H1 (cell line): Measurements from ENCODE around the gene ARPC2. TPM values are rescaled to one million over a fixed set of nuclear protein-coding genes. Genes with fewer than 3 reads are reported as not detected.

Source experiments
- CTCF ChIA-PET: fragments of 300-600 bp; sonication (Branson Sonifier 250); formaldehyde crosslinking; loops from one replicate; lab custom pipeline; 2021; ENCODE audit not compliant: partially characterized antibody; lab: Charles Lee
- POLR2A ChIA-PET: fragments of 300-600 bp; sonication (Branson Sonifier 250); formaldehyde crosslinking; loops from one replicate; lab custom pipeline; 2021; ENCODE audit warnings: inconsistent platforms; ENCODE audit not compliant: partially characterized antibody; lab: Charles Lee
- DNase-seq, 2 experiments: peaks; one replicate each; pipeline versions ENCODE4 v3.0.0 to v3.0.0-alpha.2; 2010 to 2022; ENCODE audit warnings: low spot score in 2 of 2, low read depth in 1 of 2, mixed read lengths in 1 of 2
- FAIRE-seq: peaks from 2 replicates; lab custom pipeline; 2011; peaks lifted over from hg19 to GRCh38; lab: Jason Lieb, UNC
- H2AFZ ChIP-seq: 2 replicates; pipeline ENCODE4 v1.8.1; 2012; ENCODE audit warnings: low read length, inconsistent platforms
- H2AK5ac ChIP-seq: 2 replicates; pipeline ENCODE4 v1.6.1; 2013; ENCODE audit warnings: low read depth, low read length
- H2BK120ac ChIP-seq: replicated peaks from 2 replicates; pipeline ENCODE3; 2013; ENCODE audit warnings: low read depth, low read length, inconsistent platforms
- H2BK12ac ChIP-seq: 2 replicates; pipeline ENCODE4 v1.6.1; 2013; ENCODE audit warnings: low read depth, low read length
- H2BK15ac ChIP-seq: 2 replicates; pipeline ENCODE4 v1.6.1; 2013; ENCODE audit warnings: low read length
- H2BK20ac ChIP-seq: 2 replicates; pipeline ENCODE4 v1.6.1; 2013; ENCODE audit warnings: low read length
- H2BK5ac ChIP-seq: 2 replicates; pipeline ENCODE4 v1.6.1; 2013; ENCODE audit warnings: low read depth, low read length
- H3K14ac ChIP-seq: 2 replicates; pipeline ENCODE4 v1.6.1; 2013; ENCODE audit warnings: inconsistent platforms; ENCODE audit not compliant: insufficient read length
- H3K18ac ChIP-seq: 2 replicates; pipeline ENCODE4 v1.6.1; 2013; ENCODE audit warnings: low read length; ENCODE audit errors: extremely low read depth
- H3K23ac ChIP-seq: 2 replicates; pipeline ENCODE4 v1.6.1; 2013; ENCODE audit warnings: inconsistent platforms; ENCODE audit not compliant: insufficient read length
- H3K23me2 ChIP-seq: 2 replicates; pipeline ENCODE4 v1.6.1; 2013; ENCODE audit warnings: low read depth, low read length
- H3K27ac ChIP-seq: 2 replicates; pipeline ENCODE4 v1.6.1; 2011; ENCODE audit warnings: low read depth, low read length, inconsistent platforms
- H3K27me3 ChIP-seq, 4 experiments: replicated peaks in 1 of 4; 1 replicate in 1 of 4; 2 replicates in 3 of 4; pipeline versions ENCODE4 v1.6.1 to v1.8.1; 2011 to 2013; ENCODE audit warnings: low read length in 3 of 4, mild to moderate bottlenecking in 3 of 4, inconsistent platforms in 2 of 4, mixed read lengths in 2 of 4, moderate library complexity in 1 of 4; ENCODE audit not compliant: control insufficient read depth in 3 of 4, insufficient read depth in 3 of 4; ENCODE audit errors: extremely low read depth in 1 of 4
- H3K36me3 ChIP-seq, 4 experiments: 2 replicates each; pipeline versions ENCODE4 v1.6.1 to v1.8.1; 2011 to 2013; ENCODE audit warnings: mild to moderate bottlenecking in 4 of 4, low read length in 3 of 4, moderate library complexity in 2 of 4, control low read depth in 1 of 4, inconsistent platforms in 1 of 4; ENCODE audit not compliant: insufficient read depth in 4 of 4, control insufficient read depth in 2 of 4
- H3K4ac ChIP-seq: replicated peaks from 2 replicates; pipeline ENCODE3; 2013; ENCODE audit warnings: low read length, low read depth, mixed read lengths, inconsistent platforms; ENCODE audit not compliant: insufficient read length
- H3K4me1 ChIP-seq, 4 experiments: replicated peaks in 1 of 4; 1 replicate in 1 of 4; 2 replicates in 3 of 4; pipeline versions ENCODE4 v1.6.1 to v1.8.1; 2011 to 2013; ENCODE audit warnings: low read length in 3 of 4, inconsistent platforms in 2 of 4, mixed read lengths in 1 of 4; ENCODE audit not compliant: insufficient read depth in 4 of 4, control insufficient read depth in 3 of 4
- H3K4me2 ChIP-seq, 2 experiments: 2 replicates each; pipeline versions ENCODE4 v1.6.1 to v1.8.1; 2011 to 2013; ENCODE audit warnings: low read depth in 2 of 2, low read length in 2 of 2, control low read depth in 1 of 2, inconsistent platforms in 1 of 2, mild to moderate bottlenecking in 1 of 2; ENCODE audit not compliant: insufficient read depth in 1 of 2
- H3K4me3 ChIP-seq, 4 experiments: fragments of 200-600, 300-600 bp in 1 of 4; sonication (generic), shearing (Covaris generic), sonication (Bioruptor Twin) in 1 of 4; 2 replicates each; pipeline versions ENCODE4 v1.5.1 to v1.8.1; 2011 to 2016; ENCODE audit warnings: low read length in 4 of 4, low read depth in 3 of 4, control low read depth in 2 of 4, inconsistent platforms in 2 of 4, mild to moderate bottlenecking in 2 of 4, mixed read lengths in 1 of 4, moderate library complexity in 1 of 4; ENCODE audit not compliant: insufficient read depth in 2 of 4; ENCODE audit errors: extremely low read depth in 1 of 4
- H3K56ac ChIP-seq: replicated peaks from 2 replicates; pipeline ENCODE3; 2013; ENCODE audit warnings: low read depth, mild to moderate bottlenecking, mixed read lengths, low read length, inconsistent platforms; ENCODE audit not compliant: insufficient read length
- H3K79me1 ChIP-seq: 2 replicates; pipeline ENCODE4 v1.6.1; 2013; ENCODE audit warnings: low read depth, low read length, control low read depth
- H3K79me2 ChIP-seq, 2 experiments: 2 replicates each; pipeline versions ENCODE4 v1.6.1 to v1.8.1; 2012 to 2013; ENCODE audit warnings: low read length in 2 of 2, mild to moderate bottlenecking in 2 of 2, inconsistent platforms in 1 of 2; ENCODE audit not compliant: insufficient read depth in 2 of 2, control insufficient read depth in 1 of 2
- H3K9ac ChIP-seq, 4 experiments: replicated peaks in 1 of 4; 1 replicate in 1 of 4; 2 replicates in 3 of 4; pipeline versions ENCODE4 v1.6.1 to v1.8.1; 2011 to 2013; ENCODE audit warnings: low read depth in 3 of 4, low read length in 3 of 4, control low read depth in 2 of 4, mild to moderate bottlenecking in 2 of 4, moderate library complexity in 2 of 4, inconsistent platforms in 1 of 4; ENCODE audit errors: extremely low read depth in 1 of 4
- H3K9me3 ChIP-seq, 2 experiments: 2 replicates each; pipeline versions ENCODE4 v1.6.1 to v1.8.1; 2012 to 2013; ENCODE audit warnings: mild to moderate bottlenecking in 2 of 2, moderate library complexity in 2 of 2, control low read depth in 1 of 2, inconsistent platforms in 1 of 2, low read depth in 1 of 2, low read length in 1 of 2, mixed read lengths in 1 of 2; ENCODE audit not compliant: insufficient read depth in 2 of 2
- H4K20me1 ChIP-seq, 2 experiments: replicated peaks in 1 of 2; 2 replicates each; pipeline versions ENCODE3 to v1.8.1; 2011 to 2013; ENCODE audit warnings: inconsistent platforms in 2 of 2, low read length in 2 of 2, mild to moderate bottlenecking in 1 of 2; ENCODE audit not compliant: insufficient read depth in 2 of 2, control insufficient read depth in 1 of 2
- H4K5ac ChIP-seq: 2 replicates; pipeline ENCODE4 v1.6.1; 2013; ENCODE audit warnings: low read length, low read depth, mixed read lengths, inconsistent platforms; ENCODE audit not compliant: insufficient read length
- H4K8ac ChIP-seq: 2 replicates; pipeline ENCODE4 v1.8.0; 2013; ENCODE audit warnings: mild to moderate bottlenecking, moderate library complexity, low read length, inconsistent platforms; ENCODE audit not compliant: insufficient read depth; ENCODE audit errors: extremely low read depth
- H4K91ac ChIP-seq: replicated peaks from 2 replicates; pipeline ENCODE3; 2013; ENCODE audit warnings: low read length, mixed read lengths, inconsistent platforms; ENCODE audit not compliant: insufficient read length
- ASH2L ChIP-seq: fragments of 200-600, 300-600 bp; sonication (generic); IDR thresholded peaks from one replicate; pipeline ENCODE4 v1.7.1; 2017; ENCODE audit warnings: low read length
- BCL11A ChIP-seq, 2 experiments: IDR thresholded peaks; one replicate each; pipeline ENCODE4 v1.6.1; 2011; ENCODE audit warnings: low read depth in 2 of 2, low read length in 2 of 2, mild to moderate bottlenecking in 2 of 2
- CTBP2 ChIP-seq: IDR thresholded peaks from 2 replicates; pipeline ENCODE4 v1.7.0; 2011; ENCODE audit warnings: borderline replicate concordance, mild to moderate bottlenecking, moderate library complexity, mixed read lengths, low read length; ENCODE audit not compliant: insufficient read depth, insufficient read length
- KDM5A ChIP-seq: fragments of 200-600 bp; IDR thresholded peaks from 2 replicates; pipeline ENCODE4 v1.7.1; 2012; ENCODE audit warnings: mild to moderate bottlenecking, low read length, inconsistent platforms, mixed read lengths
- POLR2AphosphoS5 ChIP-seq: IDR thresholded peaks from 2 replicates; pipeline ENCODE4 v1.6.1; 2011; ENCODE audit warnings: low read depth, low read length
- RBBP5 ChIP-seq: IDR thresholded peaks from 2 replicates; pipeline ENCODE4 v1.7.1; 2012; ENCODE audit warnings: low read depth, mild to moderate bottlenecking, inconsistent platforms, low read length, moderate library complexity, borderline replicate concordance
- SIRT6 ChIP-seq: IDR thresholded peaks from one replicate; pipeline ENCODE4 v1.7.1; 2012; ENCODE audit warnings: low read length, inconsistent platforms
- SRF ChIP-seq: IDR thresholded peaks from 2 replicates; pipeline ENCODE4 v1.6.1; 2011; ENCODE audit warnings: mild to moderate bottlenecking, low read depth, low read length, moderate library complexity
- WGBS, 2 experiments: shearing (Covaris generic) in 1 of 2; methylation state at CpG; one replicate each; pipeline versions ENCODE4 v1.1.6 to v1.1.7; 2013 to 2015; ENCODE audit warnings: low lambda C conversion rate in 2 of 2, mixed read lengths in 2 of 2, inconsistent platforms in 1 of 2, low coverage in 1 of 2, missing lambda C conversion rate in 1 of 2; ENCODE audit not compliant: insufficient replicate concordance in 2 of 2, insufficient coverage in 1 of 2, insufficient read length in 1 of 2; ENCODE audit errors: extremely low coverage in 1 of 2, missing lambda C conversion rate in 1 of 2; 5-methylcytosine and 5-hydroxymethylcytosine counted together
- polyA plus RNA-seq, 7 experiments: library from polyadenylated mRNA; depleted of rRNA in 3 of 7; stranded (reverse) in 5 of 7; unstranded in 2 of 7; fragments of >200 nt in 5 of 7; fragments of 200-250 nt in 2 of 7; gene quantifications; 1 replicate in 5 of 7; 2 replicates in 1 of 7; 4 replicates in 1 of 7; pipeline versions ENCODE4 v1.2.1 to v1.2.3, GENCODE V29; 2011 to 2013; ENCODE audit warnings: missing spikeins in 2 of 7, mixed read lengths in 2 of 7
- total RNA-seq: library from RNA; stranded (reverse); fragmentation: NEBNext Ultra II Directional; extraction: Animal tissue kit (Norgen Biotek cat#: 25700); gene quantifications from 2 replicates; pipeline ENCODE4 v1.2.1, GENCODE V29; 2021
- TF ChIP-seq, protein P1 (sequence below): IDR thresholded peaks from 2 replicates; pipeline ENCODE4 v1.6.1; 2011; ENCODE audit warnings: low read length, improper control_type of control experiment
- TF ChIP-seq, protein P2 (sequence below): IDR thresholded peaks from 2 replicates; pipeline ENCODE4 v1.6.1; 2012; ENCODE audit warnings: low read length, inconsistent platforms

ARPC2 gene
- total and polyA plus RNA-seq, 2 of the 8 experiments (the other 6 are each of a cell fraction or from before 2014, with no cell fraction given) = 174 to 195 TPM

DNA sequence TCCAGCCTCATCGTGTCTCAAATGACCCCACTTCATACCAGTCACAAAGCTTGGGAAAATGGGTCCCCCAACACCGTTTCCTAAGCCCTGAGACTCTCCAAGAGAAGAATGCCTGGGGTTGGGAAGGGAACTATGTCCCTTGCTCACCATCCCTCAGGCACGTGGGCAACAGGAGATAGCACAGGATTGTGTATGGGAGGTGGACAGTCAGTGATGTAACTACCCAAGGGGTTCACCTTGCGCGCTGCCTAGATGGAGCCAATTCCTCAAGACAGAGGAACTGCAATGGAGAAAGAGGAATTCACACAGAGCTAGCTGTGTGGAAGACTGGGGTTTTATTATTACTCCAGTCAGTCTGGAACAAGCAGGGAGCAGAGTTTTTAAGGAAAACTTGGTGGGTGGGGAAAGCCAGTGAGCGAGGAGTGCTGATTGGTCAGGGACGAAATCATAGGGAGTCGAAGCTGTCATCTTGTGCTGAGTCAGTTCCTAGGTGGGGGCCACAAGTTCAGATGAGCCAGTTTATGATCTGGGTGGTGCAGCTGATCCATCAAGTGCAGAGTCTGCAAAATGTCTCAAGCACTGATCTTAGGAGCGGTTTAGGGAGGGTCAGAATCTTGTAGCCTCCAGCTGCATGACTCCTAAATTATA is 36.4 kb upstream of the ARPC2 start:
- no peak overlapping the region for H4K91ac ChIP-seq
- H2BK120ac ChIP-seq = no peak overlapping the region
- no peak for FAIRE-seq
- no peak overlapping the region for H2AFZ ChIP-seq
- no peaks in the 10 kb centered on the region for H3K27me3 ChIP-seq
- no peak overlapping the region for H3K56ac ChIP-seq
- no peak for DNase-seq
- H2BK20ac ChIP-seq = no peak overlapping the region
- H3K27ac ChIP-seq = no peak overlapping the region
- 91% methylated on average over 8 of the region's 9 CpGs; no CpG with 5 or more reads in 1 of the 2 experiments for WGBS, 2 experiments
- no peaks in the 10 kb centered on the region for H3K4me1 ChIP-seq
- ChIA-PET CTCF (interaction anchor here (0.9 to 4.8 kb wide), 6 partner anchors 10 to 81 kb away, joined by 3 to 25 read pairs (median 4); partner anchors contain the start of genes CXCR1 and GPBAR1), POLR2A (interaction anchor here (2.3 kb wide), 1 partner anchor 9 kb away, joined by 9 read pairs; no protein-coding TSS in a partner anchor)
- no peak overlapping the region for H4K5ac ChIP-seq
- H3K4ac ChIP-seq = no peak overlapping the region
- no peak overlapping the region for H2BK5ac ChIP-seq
- H3K18ac ChIP-seq = no peak overlapping the region
- no peak overlapping the region for H3K14ac ChIP-seq
- H4K20me1 ChIP-seq = no peaks in the 10 kb centered on the region
- H2AK5ac ChIP-seq = no peak overlapping the region
- H3K4me3 ChIP-seq = no peak overlapping the region
- H3K79me2 ChIP-seq = no peaks in the 10 kb centered on the region
- no peaks in the 10 kb centered on the region for H3K79me1 ChIP-seq
- no peak overlapping the region for H3K23ac ChIP-seq
- 0 out of 4 replicates have a peak, but pooled peaks cover 0 to 2% of the 10 kb centered on the region in 2 experiments for H3K9me3 ChIP-seq
- no peak overlapping the region for H4K8ac ChIP-seq
- no peak overlapping the region for H2BK12ac ChIP-seq
- no peaks in the 10 kb centered on the region for H3K36me3 ChIP-seq
- H3K4me2 ChIP-seq = no peak overlapping the region
- no peak overlapping the region for H3K9ac ChIP-seq
- no peak overlapping the region for H2BK15ac ChIP-seq
- no peaks in the 10 kb centered on the region for H3K23me2 ChIP-seq
- TF ChIP-seq KDM5A (no peak), ASH2L (no peak), SRF (no peak), CTBP2 (no peak), SIRT6 (no peak), BCL11A (IDR thresholded peaks at IDR 0.05; ENCODE audit: low read depth in 2 of 2, low read length in 2 of 2) (no peak), POLR2AphosphoS5 (no peak), RBBP5 (no peak)
- TF ChIP-seq, protein P1, sequence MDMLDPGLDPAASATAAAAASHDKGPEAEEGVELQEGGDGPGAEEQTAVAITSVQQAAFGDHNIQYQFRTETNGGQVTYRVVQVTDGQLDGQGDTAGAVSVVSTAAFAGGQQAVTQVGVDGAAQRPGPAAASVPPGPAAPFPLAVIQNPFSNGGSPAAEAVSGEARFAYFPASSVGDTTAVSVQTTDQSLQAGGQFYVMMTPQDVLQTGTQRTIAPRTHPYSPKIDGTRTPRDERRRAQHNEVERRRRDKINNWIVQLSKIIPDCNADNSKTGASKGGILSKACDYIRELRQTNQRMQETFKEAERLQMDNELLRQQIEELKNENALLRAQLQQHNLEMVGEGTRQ = no peak
- TF ChIP-seq, protein P2, sequence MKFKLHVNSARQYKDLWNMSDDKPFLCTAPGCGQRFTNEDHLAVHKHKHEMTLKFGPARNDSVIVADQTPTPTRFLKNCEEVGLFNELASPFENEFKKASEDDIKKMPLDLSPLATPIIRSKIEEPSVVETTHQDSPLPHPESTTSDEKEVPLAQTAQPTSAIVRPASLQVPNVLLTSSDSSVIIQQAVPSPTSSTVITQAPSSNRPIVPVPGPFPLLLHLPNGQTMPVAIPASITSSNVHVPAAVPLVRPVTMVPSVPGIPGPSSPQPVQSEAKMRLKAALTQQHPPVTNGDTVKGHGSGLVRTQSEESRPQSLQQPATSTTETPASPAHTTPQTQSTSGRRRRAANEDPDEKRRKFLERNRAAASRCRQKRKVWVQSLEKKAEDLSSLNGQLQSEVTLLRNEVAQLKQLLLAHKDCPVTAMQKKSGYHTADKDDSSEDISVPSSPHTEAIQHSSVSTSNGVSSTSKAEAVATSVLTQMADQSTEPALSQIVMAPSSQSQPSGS = no peak
